Activated CD8-positive, alpha-beta memory T cell treated with anti-CD3 and anti-CD28 coated beads for 36 hours (primary cell): ENCODE results near the gene SQSTM1. TPM values are rescaled to one million over a fixed set of nuclear protein-coding genes. Genes with fewer than 3 reads are reported as not detected.
"Not testable (repeated sequence)": the region's sequence is repeated elsewhere in the genome, so short reads cannot be mapped to it uniquely, and the experiment has no call there.

Source experiments
- CTCF ChIA-PET: fragments of 350-600 bp; sonication (Branson Sonifier 250); formaldehyde crosslinking; loops from one replicate; lab custom pipeline; 2021; ENCODE audit warnings: antibody characterized with exemption; lab: Charles Lee
- POLR2A ChIA-PET: fragments of 350-600 bp; sonication (Branson Sonifier 250); formaldehyde crosslinking; loops from one replicate; lab custom pipeline; 2021; ENCODE audit warnings: antibody characterized with exemption; lab: Charles Lee
- total RNA-seq, 2 experiments: library from RNA; stranded (reverse); gene quantifications; one replicate each; pipeline ENCODE4 v1.2.3, GENCODE V29; 2021

The SQSTM1 gene
- total RNA-seq = 100 to 1,000 TPM; 132 to 135 TPM

DNA sequence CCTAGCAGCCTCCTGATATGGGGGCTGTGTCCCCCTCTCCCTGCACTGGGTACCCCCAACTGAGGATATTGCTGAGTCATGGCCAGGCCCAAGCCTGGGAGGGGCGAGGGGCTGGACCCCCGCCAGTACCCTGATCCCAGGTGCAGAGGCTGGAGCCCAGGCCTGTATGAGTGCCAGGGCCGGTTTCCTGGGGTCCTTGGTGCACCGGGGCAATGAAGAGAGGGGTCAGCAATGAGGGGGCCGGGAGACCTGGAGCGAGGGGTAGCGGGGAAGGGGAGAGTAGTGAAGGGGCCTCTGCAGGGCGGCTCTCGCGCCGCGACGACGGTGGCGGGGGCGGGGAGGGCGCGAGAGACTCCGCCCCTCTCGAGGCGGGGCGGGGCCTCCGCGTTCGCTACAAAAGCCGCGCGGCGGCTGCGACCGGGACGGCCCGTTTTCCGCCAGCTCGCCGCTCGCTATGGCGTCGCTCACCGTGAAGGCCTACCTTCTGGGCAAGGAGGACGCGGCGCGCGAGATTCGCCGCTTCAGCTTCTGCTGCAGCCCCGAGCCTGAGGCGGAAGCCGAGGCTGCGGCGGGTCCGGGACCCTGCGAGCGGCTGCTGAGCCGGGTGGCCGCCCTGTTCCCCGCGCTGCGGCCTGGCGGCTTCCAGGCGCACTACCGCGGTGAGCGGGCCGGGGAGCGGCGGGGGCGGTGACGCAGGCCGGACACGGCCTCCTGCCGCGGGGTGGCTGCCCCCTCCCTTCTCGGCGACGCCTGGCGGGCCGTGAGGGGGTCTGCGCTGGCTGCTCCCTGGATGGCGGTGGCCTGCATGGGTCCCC is at the start of gene SQSTM1:
Gene SQSTM1 (plus strand): TSS at position 423 of the 815 bp plus-strand sequence. CDS start 32 bp downstream, at position 455.
- CTCF ChIA-PET = interaction anchor here (2.0 to 3.3 kb wide), 2 partner anchors 15 to 18 kb away, joined by 5 to 13 read pairs; no protein-coding TSS in a partner anchor
- POLR2A ChIA-PET = interaction anchor here (0.5 to 1.5 kb wide), 6 partner anchors 15 to 87 kb away, joined by 3 to 4 read pairs (median 3); partner anchors contain the start of gene LTC4S

- ChIA-PET POLR2A (no interaction called here), CTCF (interaction anchor here (1.6 kb wide), 1 partner anchor 30 kb away, joined by 4 read pairs; no protein-coding TSS in a partner anchor)
Measured at GRCh38 chr5:179771311-179771895, 49.3 kb upstream of the SQSTM1 start.

DNA sequence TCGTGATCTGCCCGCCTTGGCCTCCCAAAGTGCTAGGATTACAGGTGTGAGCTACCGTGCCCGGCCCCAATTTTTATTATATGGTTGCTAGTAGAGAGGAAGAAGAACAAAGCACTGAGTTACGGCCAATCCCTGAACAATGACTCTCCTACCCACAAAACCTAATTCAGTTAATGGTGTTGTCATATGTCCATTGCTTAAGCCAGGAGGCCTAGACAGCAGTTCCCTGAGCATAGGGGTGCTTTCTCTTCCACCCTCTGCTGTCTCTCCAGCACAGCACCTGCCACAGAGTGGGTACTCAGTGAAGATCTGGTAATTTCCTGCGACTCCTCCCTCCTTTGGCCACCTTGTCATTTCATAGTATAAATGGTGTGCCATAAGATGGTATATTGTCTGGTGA is 48.4 kb upstream of the SQSTM1 start:
- ChIA-PET CTCF (interaction anchor here (1.6 kb wide), 1 partner anchor 29 kb away, joined by 4 read pairs; no protein-coding TSS in a partner anchor), POLR2A (no interaction called here)

DNA sequence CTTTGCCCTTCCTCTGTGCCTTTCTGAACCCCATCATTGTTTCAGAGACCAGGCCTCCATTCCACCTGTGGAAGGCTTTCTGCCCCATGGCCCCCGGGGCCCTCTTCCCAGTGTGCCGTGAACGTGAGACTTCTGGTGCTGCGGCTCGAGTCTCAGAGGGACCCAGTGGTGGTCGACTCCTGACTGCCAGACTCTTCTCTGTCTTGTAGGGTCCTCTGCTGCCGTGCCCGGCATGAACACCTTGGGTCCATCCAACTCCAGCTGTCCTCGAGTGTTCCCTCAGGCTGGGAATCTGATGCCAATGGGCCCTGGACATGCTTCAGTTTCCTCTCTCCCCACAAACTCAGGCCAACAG is 47.0 kb upstream of the SQSTM1 start:
- CTCF ChIA-PET = no interaction called here
- POLR2A ChIA-PET = no interaction called here

GRCh38 chr5:179774442-179774841 is 46.3 kb upstream of the SQSTM1 start:
- POLR2A ChIA-PET = no interaction called here

DNA sequence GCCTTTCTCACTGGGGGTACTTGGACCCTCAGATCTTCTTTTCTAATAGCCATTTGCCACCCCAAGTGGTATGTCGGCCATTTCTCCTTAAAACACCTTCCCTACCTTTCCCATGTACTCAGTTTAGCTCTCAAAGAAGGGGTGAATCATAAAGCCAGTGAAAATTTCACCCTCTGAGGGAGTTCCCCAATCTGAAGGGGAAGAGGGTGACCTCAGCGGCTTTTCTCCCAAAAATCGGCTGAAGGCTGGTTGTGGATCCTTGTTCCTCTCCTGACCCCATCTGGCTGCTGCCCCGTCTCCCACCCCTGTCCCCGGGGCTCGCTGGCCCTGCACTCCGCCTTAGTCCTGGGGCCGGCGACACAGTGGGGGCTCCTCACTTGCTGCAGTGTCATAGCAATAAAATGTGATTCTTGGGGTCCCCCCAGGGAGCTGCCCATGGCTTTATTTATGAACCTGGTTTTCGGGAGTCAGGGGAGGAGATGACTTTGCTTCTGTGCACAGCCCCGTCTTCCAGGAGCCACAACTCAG is 44.2 kb upstream of the SQSTM1 start:
- ChIA-PET CTCF (interaction anchor here (0.6 to 1.0 kb wide), 2 partner anchors 33 to 38 kb away, joined by 3 read pairs; no protein-coding TSS in a partner anchor), POLR2A (no interaction called here)

More at GRCh38 chr5:179774442-179774841, 46.3 kb upstream of the SQSTM1 start:
- CTCF ChIA-PET = no interaction called here

DNA sequence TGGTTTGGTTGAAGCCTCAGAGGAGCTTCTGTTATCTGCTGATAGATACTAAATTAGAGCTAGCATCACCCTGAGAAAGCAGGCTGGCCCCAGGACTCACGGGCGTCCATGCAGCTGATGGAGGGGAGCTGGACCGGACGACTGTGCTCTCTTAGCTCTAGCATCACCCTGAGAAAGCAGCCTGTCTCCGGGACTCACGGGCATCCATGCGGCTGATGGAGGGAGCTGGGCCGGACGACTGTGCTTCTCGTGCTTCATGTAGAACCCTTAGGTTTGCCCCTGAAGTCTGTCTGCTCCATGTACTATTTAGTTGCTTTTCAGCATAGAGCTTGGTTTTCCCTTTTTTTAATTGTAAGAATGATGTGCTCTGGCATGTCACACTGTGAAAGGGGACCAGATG is 43.2 kb upstream of the SQSTM1 start:
- CTCF ChIA-PET = no interaction called here
- POLR2A ChIA-PET = no interaction called here

DNA sequence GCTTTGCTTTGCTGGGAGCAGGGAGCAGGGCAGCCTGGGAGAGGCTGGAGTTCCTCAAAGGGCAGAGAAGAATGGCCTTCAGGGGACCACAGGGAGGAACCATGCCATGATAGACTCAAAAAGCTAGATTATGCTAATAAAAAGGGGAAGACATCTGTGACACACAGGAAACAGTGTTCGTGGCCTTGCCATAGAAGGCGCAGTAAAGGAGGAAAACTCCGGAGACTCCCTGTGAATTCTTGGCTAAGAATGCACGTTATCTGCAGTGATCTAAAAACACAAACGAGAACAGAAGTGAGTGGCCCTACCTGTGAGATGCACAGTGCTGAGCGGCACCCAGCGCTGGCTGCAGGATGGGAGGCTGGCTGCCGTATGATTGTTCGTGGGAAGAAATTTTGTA is 42.8 kb upstream of the SQSTM1 start:
- ChIA-PET CTCF (no interaction called here), POLR2A (no interaction called here)

DNA sequence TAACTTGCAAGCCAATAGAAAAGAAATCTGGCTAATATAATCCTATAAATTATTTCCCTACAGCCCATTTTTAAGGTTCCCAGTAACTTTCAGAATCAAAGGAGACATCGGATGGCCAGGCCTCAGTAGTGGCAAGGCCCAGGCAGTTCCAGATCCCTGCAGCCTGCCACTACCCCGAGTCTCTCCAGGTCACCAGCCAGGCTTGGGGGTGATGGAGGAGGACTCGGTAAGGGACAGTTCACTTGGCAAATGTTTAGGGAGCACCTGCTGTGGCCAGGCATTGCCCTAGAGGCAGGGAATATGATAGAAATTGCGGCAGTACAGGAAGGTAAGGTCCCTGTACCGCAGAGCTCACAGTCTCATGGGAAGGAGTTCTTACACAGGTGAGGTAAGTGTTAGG is 42.1 kb upstream of the SQSTM1 start:
- POLR2A ChIA-PET = no interaction called here
- CTCF ChIA-PET = no interaction called here

- ChIA-PET CTCF (interaction anchor here (0.6 kb wide), 1 partner anchor 35 kb away, joined by 3 read pairs; no protein-coding TSS in a partner anchor), POLR2A (no interaction called here)
Measured at GRCh38 chr5:179779826-179780225, 40.9 kb upstream of the SQSTM1 start.

GRCh38 chr5:179780362-179780761 is 40.3 kb upstream of the SQSTM1 start:
- ChIA-PET POLR2A (no interaction called here), CTCF (no interaction called here)

DNA sequence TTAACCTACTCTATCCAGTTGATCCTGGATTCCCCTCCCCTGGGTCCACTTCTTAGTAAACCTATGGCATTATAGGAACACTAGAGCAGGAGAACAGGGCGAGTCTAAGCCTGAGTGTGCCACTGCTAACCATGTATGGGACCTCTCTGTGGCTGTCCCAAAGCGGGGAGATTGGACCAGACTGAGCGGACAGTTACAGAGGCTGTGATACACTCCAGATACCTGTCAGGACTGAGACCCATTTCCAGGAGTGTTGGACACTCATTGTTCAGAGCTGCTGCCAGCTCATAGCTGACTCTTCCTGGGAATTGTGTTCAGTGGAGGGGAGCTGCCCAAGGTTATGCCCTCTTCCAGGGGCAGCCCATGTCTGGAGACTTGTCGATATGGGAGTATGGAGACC is 38.9 kb upstream of the SQSTM1 start:
- ChIA-PET CTCF (interaction anchor here (0.6 to 0.9 kb wide), 2 partner anchors 27 to 43 kb away, joined by 3 read pairs; no protein-coding TSS in a partner anchor), POLR2A (no interaction called here)

GRCh38 chr5:179783128-179783527 is 37.6 kb upstream of the SQSTM1 start:
- ChIA-PET POLR2A (interaction anchor here (0.7 kb wide), 1 partner anchor 124 kb away, joined by 3 read pairs; no protein-coding TSS in a partner anchor), CTCF (interaction anchor here (1.3 kb wide), 1 partner anchor 21 kb away, joined by 4 read pairs; no protein-coding TSS in a partner anchor)

DNA sequence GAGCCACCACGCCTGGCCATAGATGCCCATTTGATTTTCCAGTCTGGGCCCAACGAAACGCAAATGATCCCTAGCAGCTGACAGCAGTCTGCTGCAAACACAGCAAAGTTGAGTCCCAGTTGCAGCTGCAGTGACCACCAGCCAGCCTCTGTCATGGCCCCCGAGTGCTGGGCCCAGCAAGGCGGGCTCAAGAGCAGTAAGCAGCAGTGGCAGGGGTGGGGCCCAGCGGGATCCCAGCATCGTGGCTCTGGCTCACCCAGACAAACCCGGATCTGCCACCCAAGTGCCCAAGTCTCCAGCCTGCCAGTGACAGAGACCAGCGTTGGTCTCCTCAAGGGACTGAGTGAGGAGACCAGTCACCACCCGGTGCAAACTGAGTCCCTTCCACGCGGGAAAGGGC is 33.8 kb upstream of the SQSTM1 start:
- ChIA-PET POLR2A (no interaction called here), CTCF (no interaction called here)

DNA sequence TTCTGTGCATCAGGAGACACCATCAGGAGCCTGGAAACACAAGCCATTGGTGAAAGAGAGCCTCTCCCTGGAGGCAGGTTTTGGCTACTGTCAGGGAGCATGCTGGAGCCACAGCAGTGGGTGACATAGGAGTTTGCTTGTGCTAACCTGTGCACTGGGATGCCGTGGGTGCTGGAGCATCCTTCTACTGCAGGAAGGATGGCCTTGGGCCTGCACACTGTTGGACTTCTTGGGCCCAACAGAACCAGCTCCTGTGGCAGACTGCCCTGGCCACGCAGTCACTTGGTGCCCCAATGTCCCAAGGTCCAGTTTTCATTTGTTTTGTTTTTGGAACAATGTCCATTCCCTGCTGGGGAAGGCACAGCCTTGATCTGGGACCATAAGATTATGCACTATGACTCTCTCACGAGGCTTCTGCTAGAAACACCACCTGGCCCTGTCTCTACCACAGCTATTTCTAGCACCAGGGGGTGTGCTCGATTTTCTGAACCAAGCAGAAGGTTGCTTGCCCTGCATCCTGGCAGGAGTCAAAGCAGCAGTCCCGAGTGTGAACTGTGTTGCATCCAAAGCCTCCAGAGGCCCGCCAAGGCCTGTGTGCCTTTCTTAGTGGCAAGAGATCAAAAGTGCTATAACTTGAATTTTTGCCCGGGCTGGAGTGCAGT is 32.4 kb upstream of the SQSTM1 start:
- ChIA-PET CTCF (no interaction called here), POLR2A (no interaction called here)

DNA sequence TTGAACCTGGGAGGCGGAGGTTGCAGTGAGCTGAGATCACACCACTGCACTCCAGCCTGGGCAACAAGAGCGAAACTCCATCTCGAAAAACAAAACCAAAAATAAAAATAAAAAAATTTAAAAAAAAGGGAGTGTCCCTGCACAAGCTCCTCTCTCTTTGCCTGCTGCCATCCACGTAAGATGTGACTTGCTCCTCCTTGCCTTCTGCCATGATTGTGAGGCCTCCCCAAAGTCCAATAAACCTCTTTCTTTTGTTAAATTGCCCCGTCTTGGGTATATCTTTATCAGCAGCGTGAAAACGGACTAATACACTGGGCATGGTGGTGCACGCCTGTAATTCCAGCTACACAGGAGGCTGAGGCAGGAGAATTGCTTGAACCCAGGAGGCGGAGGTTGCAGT is 31.4 kb upstream of the SQSTM1 start:
- POLR2A ChIA-PET = not testable (repeated sequence)
- CTCF ChIA-PET = interaction anchor here (1.3 kb wide), 1 partner anchor 26 kb away, joined by 4 read pairs; no protein-coding TSS in a partner anchor

DNA sequence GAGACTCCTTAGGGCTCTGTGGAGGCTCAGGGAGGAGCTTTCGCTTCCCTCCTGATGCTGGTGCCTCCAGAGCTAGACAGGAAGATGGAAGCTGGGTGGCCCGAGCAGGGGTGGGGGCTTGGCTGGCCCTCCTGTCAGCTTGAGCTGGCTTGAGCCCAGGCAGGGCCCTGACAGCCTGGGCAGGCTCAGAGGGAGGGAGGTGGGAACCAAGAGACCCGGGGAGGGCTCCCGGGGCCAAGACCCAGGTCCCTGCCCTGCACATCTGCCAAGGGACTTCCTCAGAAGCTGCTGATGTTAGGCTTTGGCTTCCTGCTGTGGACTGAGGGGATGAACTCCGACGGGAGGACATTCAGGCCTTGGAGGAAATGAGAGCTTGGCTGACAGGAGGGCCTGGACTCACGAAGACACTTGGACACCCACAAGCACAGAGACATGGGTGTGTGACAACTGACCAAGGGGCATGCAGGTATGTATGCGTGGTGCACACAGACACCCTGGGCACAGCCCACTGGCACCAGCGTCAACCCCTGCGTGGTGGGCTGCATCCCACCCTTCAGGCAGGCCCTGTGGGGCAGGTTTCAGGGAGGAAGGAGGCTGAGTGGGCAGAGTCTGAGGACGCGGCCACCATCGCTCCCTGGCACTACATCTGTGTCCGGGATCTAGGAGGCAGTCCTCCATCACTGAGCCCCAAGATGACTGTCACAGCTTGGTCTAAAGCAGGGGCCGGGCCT is 28.7 kb upstream of the SQSTM1 start:
- ChIA-PET POLR2A (no interaction called here), CTCF (interaction anchor here (0.8 to 1.6 kb wide), 2 partner anchors 10 to 29 kb away, joined by 3 to 7 read pairs; no protein-coding TSS in a partner anchor)

DNA sequence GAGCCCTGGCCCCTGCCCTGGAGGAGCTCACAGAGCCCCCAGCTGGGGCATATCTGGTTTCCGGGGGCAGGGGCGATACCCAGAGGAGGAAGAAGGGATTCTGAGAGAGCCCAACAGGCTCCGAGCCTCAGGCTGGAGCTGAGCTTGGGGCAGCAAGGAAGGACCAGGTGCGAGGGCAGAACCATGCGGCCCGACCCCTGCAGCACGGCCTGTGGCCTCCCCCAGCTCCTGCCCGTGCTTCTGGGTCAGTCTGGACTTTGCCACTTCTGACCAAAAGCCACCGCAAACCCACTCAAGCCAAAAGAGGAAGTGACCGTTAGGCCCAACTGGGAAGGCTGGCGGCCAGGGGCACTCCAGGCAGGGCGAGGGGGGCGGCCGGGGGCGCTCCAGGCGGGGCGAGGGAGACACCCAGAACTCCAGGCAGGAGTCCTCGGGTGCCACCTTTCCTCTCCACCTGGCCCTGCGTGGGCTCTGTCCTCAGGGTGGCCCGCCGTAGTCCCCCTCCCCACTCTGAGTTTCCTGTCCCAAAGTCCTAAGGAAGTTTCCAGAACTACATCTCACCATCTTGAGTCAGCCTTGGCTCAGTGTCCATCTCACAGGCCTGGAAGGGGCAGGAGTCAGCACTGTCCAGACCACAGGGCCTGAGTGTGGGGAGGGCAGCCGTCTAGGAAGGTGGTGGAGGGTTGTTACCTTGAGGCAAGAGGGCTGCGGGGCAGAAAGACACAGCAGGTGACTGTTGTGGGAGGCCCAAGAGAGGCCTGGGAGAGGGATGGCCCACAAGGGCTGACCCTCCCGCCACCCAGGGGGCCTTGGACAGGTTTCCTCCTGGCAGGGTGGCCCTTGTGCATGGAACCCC is 27.9 kb upstream of the SQSTM1 start:
- ChIA-PET CTCF (interaction anchor here (1.3 to 1.6 kb wide), 2 partner anchors 9 to 64 kb away, joined by 3 to 7 read pairs; no protein-coding TSS in a partner anchor), POLR2A (interaction anchor here (0.8 kb wide), 1 partner anchor 28 kb away, joined by 3 read pairs; the partner anchor contains the start of gene SQSTM1)
